Measurements from ENCODE around the gene VPS50.

VPS50 gene

DNA sequence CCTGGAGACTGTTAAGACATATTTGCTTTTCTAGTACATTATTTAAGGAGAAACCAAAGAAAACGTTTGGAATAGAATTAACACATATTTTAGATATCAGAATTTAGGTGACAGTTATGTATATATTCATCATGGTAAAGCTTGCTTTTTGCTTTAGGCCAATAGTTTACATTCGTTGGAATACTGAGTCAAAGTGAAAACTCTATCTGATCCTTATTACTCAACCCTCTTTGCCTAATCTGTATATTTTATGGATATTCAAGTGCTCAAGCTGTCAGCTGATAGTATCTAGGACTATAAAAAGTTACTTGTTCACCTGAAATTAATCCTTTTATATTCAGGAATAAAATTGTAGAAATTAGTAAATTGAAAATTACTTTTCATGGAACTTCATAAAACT lies 61.1 kb downstream of the VPS50 start:
- H3K27me3 ChIP-seq (ENCODE audit: insufficient read depth, poor library complexity, severe bottlenecking), result no peaks in the 10 kb centered on the region
- H3K27ac ChIP-seq (replicated peaks), result no peak overlapping the region
- DNase-seq (ENCODE audit: low read depth in 1 of 2, low spot score in 1 of 2), result no peak
- no peak overlapping the region for H3K4me3 ChIP-seq (replicated peaks; ENCODE audit: insufficient read depth, low read length)
- TF ChIP-seq, protein P1, sequence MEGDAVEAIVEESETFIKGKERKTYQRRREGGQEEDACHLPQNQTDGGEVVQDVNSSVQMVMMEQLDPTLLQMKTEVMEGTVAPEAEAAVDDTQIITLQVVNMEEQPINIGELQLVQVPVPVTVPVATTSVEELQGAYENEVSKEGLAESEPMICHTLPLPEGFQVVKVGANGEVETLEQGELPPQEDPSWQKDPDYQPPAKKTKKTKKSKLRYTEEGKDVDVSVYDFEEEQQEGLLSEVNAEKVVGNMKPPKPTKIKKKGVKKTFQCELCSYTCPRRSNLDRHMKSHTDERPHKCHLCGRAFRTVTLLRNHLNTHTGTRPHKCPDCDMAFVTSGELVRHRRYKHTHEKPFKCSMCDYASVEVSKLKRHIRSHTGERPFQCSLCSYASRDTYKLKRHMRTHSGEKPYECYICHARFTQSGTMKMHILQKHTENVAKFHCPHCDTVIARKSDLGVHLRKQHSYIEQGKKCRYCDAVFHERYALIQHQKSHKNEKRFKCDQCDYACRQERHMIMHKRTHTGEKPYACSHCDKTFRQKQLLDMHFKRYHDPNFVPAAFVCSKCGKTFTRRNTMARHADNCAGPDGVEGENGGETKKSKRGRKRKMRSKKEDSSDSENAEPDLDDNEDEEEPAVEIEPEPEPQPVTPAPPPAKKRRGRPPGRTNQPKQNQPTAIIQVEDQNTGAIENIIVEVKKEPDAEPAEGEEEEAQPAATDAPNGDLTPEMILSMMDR (IDR thresholded peaks at IDR 0.05; ENCODE audit: insufficient read depth, low read length), result no peak
- TF ChIP-seq POLR2AphosphoS5 (IDR thresholded peaks at IDR 0.05; ENCODE audit: low read depth) (no peak), GABPA (IDR thresholded peaks at IDR 0.05; ENCODE audit: low read depth) (no peak), SPI1 (IDR thresholded peaks at IDR 0.05; ENCODE audit: borderline replicate concordance, low read depth) (no peak)
- TF ChIP-seq, protein P2, sequence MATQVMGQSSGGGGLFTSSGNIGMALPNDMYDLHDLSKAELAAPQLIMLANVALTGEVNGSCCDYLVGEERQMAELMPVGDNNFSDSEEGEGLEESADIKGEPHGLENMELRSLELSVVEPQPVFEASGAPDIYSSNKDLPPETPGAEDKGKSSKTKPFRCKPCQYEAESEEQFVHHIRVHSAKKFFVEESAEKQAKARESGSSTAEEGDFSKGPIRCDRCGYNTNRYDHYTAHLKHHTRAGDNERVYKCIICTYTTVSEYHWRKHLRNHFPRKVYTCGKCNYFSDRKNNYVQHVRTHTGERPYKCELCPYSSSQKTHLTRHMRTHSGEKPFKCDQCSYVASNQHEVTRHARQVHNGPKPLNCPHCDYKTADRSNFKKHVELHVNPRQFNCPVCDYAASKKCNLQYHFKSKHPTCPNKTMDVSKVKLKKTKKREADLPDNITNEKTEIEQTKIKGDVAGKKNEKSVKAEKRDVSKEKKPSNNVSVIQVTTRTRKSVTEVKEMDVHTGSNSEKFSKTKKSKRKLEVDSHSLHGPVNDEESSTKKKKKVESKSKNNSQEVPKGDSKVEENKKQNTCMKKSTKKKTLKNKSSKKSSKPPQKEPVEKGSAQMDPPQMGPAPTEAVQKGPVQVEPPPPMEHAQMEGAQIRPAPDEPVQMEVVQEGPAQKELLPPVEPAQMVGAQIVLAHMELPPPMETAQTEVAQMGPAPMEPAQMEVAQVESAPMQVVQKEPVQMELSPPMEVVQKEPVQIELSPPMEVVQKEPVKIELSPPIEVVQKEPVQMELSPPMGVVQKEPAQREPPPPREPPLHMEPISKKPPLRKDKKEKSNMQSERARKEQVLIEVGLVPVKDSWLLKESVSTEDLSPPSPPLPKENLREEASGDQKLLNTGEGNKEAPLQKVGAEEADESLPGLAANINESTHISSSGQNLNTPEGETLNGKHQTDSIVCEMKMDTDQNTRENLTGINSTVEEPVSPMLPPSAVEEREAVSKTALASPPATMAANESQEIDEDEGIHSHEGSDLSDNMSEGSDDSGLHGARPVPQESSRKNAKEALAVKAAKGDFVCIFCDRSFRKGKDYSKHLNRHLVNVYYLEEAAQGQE (IDR thresholded peaks at IDR 0.05; ENCODE audit: insufficient replicate concordance, low read depth), result no peak

DNA sequence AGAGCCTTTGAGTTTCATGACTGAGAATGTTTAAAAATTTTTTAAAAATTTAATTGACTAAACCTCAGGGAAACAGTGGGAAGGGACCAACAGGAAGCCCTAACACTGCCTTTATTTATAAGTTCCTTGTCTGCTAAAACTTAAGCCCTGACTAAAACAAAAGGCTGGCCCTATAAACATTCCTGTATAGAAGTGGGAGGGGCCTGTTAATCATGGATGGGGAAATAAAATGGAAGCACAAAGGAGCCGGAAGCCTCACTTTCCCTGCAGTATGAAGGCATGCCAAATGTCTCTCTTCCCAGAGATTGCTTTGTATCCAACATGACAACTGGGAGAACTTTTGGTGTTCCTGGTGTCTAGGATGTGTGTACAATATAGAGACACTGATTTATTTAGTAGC lies 66.0 kb downstream of the VPS50 start:
- H3K27ac ChIP-seq (replicated peaks), result no peak overlapping the region
- no peak overlapping the region for H3K4me3 ChIP-seq (replicated peaks; ENCODE audit: insufficient read depth, low read length)
- no peaks in the 10 kb centered on the region for H3K27me3 ChIP-seq (ENCODE audit: insufficient read depth, poor library complexity, severe bottlenecking)
- DNase-seq (ENCODE audit: low read depth in 1 of 2, low spot score in 1 of 2), result no peak
- TF ChIP-seq SPI1 (IDR thresholded peaks at IDR 0.05; ENCODE audit: borderline replicate concordance, low read depth) (no peak), GABPA (IDR thresholded peaks at IDR 0.05; ENCODE audit: low read depth) (no peak), POLR2AphosphoS5 (IDR thresholded peaks at IDR 0.05; ENCODE audit: low read depth) (no peak)
- TF ChIP-seq, protein P1 (IDR thresholded peaks at IDR 0.05; ENCODE audit: insufficient read depth, low read length), result no peak
- TF ChIP-seq, protein P2 (IDR thresholded peaks at IDR 0.05; ENCODE audit: insufficient replicate concordance, low read depth), result no peak

DNA sequence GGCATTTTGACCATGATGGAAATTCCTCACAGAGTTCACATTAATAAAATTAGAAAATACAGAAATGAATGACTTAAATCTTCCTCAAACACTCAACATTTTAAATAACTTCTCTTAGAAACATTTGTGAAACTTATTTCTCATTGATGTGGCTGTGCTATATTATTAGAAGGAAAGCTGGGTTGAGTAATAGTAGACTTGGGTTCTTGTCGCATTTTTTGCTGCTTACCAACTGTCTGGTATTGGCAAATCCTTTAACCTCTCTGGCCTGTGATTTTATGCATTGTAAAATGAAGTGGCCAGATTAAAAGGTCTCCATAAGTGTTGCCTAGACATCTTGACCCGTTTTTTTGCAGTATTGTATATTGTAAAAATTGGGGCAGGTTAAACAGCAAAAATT lies 66.5 kb downstream of the VPS50 start:
- no peaks in the 10 kb centered on the region for H3K27me3 ChIP-seq (ENCODE audit: insufficient read depth, poor library complexity, severe bottlenecking)
- TF ChIP-seq GABPA (IDR thresholded peaks at IDR 0.05; ENCODE audit: low read depth) (no peak), POLR2AphosphoS5 (IDR thresholded peaks at IDR 0.05; ENCODE audit: low read depth) (no peak), SPI1 (IDR thresholded peaks at IDR 0.05; ENCODE audit: borderline replicate concordance, low read depth) (no peak)
- TF ChIP-seq, protein P2 (IDR thresholded peaks at IDR 0.05; ENCODE audit: insufficient replicate concordance, low read depth), result no peak
- H3K27ac ChIP-seq (replicated peaks), result no peak overlapping the region

More for the DNA sequence above, 66.5 kb downstream of the VPS50 start:
- H3K4me3 ChIP-seq (replicated peaks; ENCODE audit: insufficient read depth, low read length), result no peak overlapping the region
- no peak for DNase-seq (ENCODE audit: low read depth in 1 of 2, low spot score in 1 of 2)
